Adrenal gland (tissue), 12 donors: ENCODE results near the gene RAB21. TPM values are rescaled to one million over a fixed set of nuclear protein-coding genes. Genes with fewer than 3 reads are reported as not detected.

ENCODE experiments used
- DNase-seq, 7 donors: peaks; one replicate each; pipeline ENCODE4 v3.0.0-alpha.2; 2019 to 2020
- H3K27ac ChIP-seq, 5 donors: fragments of 200-600 bp; sonication (generic) in 4 of 5; 1 replicate in 3 of 5; 2 replicates in 2 of 5; pipeline versions ENCODE4 v1.5.1 to v1.8.0; 2016 to 2020; ENCODE audit warnings: mild to moderate bottlenecking in 1 of 5
- H3K27me3 ChIP-seq: fragments of 200-600 bp; 2 replicates; pipeline ENCODE4 v1.8.0; 2021
- H3K36me3 ChIP-seq, 2 donors: fragments of 200-600 bp; replicated peaks in 1 of 2; 1 replicate in 1 of 2; 2 replicates in 1 of 2; pipeline versions ENCODE4 v1.5.1 to v1.8.0; 2018 to 2022
- H3K4me1 ChIP-seq, 2 donors: fragments of 200-600 bp; replicated peaks in 1 of 2; 1 replicate in 1 of 2; 2 replicates in 1 of 2; pipeline versions ENCODE4 v1.5.1 to v1.8.0; 2018 to 2021
- H3K4me3 ChIP-seq, 4 donors: fragments of 200-600 bp; sonication (generic) in 3 of 4; one replicate each; pipeline ENCODE4 v1.5.1; 2016 to 2018
- H3K9me3 ChIP-seq, 3 donors: fragments of 200-600 bp; sonication (generic) in 1 of 3; replicated peaks in 1 of 3; 1 replicate in 2 of 3; 2 replicates in 1 of 3; pipeline versions ENCODE4 v1.5.1 to v1.8.0; 2016 to 2021
- POLR2A ChIP-seq, 2 donors: fragments of 450-650 bp; IDR thresholded peaks; one replicate each; pipeline ENCODE4 v1.6.1; 2017; ENCODE audit warnings: antibody characterized with exemption in 2 of 2, mild to moderate bottlenecking in 2 of 2, moderate library complexity in 1 of 2
- WGBS, 4 donors: extraction: QIAGEN DNeasy Blood & Tissue Kit in 2 of 4; methylation state at CpG; one replicate each; pipeline versions ENCODE4 v1.1.5 to v1.1.7; 2013 to 2017; 5-methylcytosine and 5-hydroxymethylcytosine counted together
- intact Hi-C, 2 donors: fragments of 100-400 bp; cut with DNase I; formaldehyde crosslinking; loops; one replicate each; pipeline versions ENCODE4 v1.14.1 to v1.15.0; 2022 to 2023
- polyA plus RNA-seq, 3 donors: library from polyadenylated mRNA; stranded (reverse); fragments of 200-250 nt in 2 of 3; fragments of 350-450 nt in 1 of 3; fragmentation: Illumina TruSeq in 1 of 3; extraction: RNeasy Lipid Tissue Mini Kit (QIAGEN cat#74804) in 1 of 3; gene quantifications; one replicate each; pipeline ENCODE4 v1.2.3, GENCODE V29; 2013 to 2014
- total RNA-seq, 9 donors: library from RNA; depleted of rRNA in 4 of 9; stranded (reverse); fragments of >200 nt in 4 of 9; fragments of 120-200 nt in 1 of 9; fragmentation: NEBNext Ultra II Directional in 1 of 9; extraction: Animal tissue kit (Norgen Biotek cat#: 25700) in 1 of 9; gene quantifications; one replicate each; pipeline versions ENCODE4 v1.1.0 to v1.2.4, GENCODE V29; 2013 to 2023
- TF ChIP-seq, protein P1 (sequence below), 6 experiments: fragments of 450-650 bp in 4 of 6; fragments of 200-600 bp in 2 of 6; sonication (generic) in 1 of 6; IDR thresholded peaks; 1 replicate in 5 of 6; 2 replicates in 1 of 6; pipeline versions ENCODE4 v1.5.1 to v1.8.0; 2016 to 2021; ENCODE audit warnings: antibody characterized with exemption in 6 of 6, mild to moderate bottlenecking in 2 of 6, moderate library complexity in 1 of 6
- donor health status: healthy with polysubstance abuse.
- donor health status: Bipolar disorder and iron deficiency.
- donor health status: DM: yes; HTN: yes; CAD: no.
- donor health status: DM: no; HTN: no; CAD: no.
- donor health status: DM: no; HTN: no; CAD: no.
- donor health status: DM: yes; HTN: yes; CAD: no.

Gene RAB21
- total and polyA plus RNA-seq, 12 donors: 8.6 to 123 (median 58.9) TPM

DNA sequence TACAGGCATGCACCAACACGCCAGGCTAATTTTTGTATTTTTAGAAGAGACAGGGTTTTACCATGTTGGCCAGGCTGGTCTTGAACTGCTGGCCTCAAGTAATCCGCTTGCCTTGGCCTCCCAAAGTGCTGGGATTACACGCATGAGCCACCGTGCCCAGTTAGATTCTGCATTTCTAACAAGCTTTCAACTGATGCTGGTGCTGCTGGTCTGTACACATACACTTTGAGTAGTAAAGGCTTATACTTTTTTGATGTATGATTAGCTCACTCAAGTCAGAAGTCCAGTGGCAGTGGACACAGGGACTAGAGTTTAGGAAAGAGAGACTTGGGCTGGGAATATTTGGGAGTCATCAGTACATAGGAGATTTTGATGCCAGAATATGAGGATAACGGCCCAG, 82.7 kb downstream of the RAB21 start:
- TF ChIP-seq, protein P1, sequence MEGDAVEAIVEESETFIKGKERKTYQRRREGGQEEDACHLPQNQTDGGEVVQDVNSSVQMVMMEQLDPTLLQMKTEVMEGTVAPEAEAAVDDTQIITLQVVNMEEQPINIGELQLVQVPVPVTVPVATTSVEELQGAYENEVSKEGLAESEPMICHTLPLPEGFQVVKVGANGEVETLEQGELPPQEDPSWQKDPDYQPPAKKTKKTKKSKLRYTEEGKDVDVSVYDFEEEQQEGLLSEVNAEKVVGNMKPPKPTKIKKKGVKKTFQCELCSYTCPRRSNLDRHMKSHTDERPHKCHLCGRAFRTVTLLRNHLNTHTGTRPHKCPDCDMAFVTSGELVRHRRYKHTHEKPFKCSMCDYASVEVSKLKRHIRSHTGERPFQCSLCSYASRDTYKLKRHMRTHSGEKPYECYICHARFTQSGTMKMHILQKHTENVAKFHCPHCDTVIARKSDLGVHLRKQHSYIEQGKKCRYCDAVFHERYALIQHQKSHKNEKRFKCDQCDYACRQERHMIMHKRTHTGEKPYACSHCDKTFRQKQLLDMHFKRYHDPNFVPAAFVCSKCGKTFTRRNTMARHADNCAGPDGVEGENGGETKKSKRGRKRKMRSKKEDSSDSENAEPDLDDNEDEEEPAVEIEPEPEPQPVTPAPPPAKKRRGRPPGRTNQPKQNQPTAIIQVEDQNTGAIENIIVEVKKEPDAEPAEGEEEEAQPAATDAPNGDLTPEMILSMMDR (IDR thresholded peaks at IDR 0.05): no peak
- no peak for TF ChIP-seq POLR2A (IDR thresholded peaks at IDR 0.05)
- no peak for DNase-seq
- H3K27me3 ChIP-seq: no peaks in the 10 kb centered on the region
- no peak overlapping the region for H3K27ac ChIP-seq
- intact Hi-C loops: no loop called here
- no peaks in the 10 kb centered on the region for H3K9me3 ChIP-seq
- WGBS, 4 donors: 85 to 88% (median 87%) methylated on average over 4 to 5 of the region's 5 CpGs
- H3K36me3 ChIP-seq: no peaks in the 10 kb centered on the region
- peaks cover 11 to 17% of the 10 kb centered on the region in 2 donors for H3K4me1 ChIP-seq
- no peak overlapping the region for H3K4me3 ChIP-seq

DNA sequence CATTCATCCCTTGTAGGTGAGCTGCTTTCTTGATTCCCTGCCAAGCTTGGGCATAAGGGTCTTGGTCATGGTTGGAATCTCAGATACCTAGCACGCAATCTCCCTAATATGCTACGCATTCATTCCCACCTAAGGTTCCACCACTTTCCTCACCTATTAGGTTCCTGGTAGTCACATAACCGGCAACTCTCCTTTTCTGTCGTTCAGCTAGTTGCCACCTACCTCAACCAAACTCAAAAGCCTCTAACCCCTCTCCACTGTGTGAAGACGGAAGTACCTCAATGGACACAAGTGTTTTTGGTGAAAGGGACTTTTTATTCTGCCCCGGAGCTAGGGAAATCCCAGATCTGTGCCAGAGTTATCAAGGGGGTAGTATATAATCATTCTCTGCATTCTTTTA, 83.6 kb downstream of the RAB21 start:
- H3K27ac ChIP-seq: no peak overlapping the region
- no peaks in the 10 kb centered on the region for H3K9me3 ChIP-seq
- 84 to 97% (median 91%) methylated on average over 6 of the region's 6 CpGs for WGBS, 4 donors
- intact Hi-C loops: no loop called here
- no peak overlapping the region for H3K4me3 ChIP-seq
- peaks cover 11 to 25% of the 10 kb centered on the region in 2 donors for H3K4me1 ChIP-seq
- H3K36me3 ChIP-seq: no peaks in the 10 kb centered on the region
- DNase-seq: no peak
- H3K27me3 ChIP-seq: no peaks in the 10 kb centered on the region
- no peak for TF ChIP-seq POLR2A (IDR thresholded peaks at IDR 0.05)
- TF ChIP-seq, protein P1 (IDR thresholded peaks at IDR 0.05): no peak

GRCh38 chr12:71838676-71839075, 84.0 kb downstream of the RAB21 start:
- intact Hi-C loops: no loop called here
- Histone ChIP-seq H3K4me1 (peaks cover 11 to 30% of the 10 kb centered on the region in 2 donors), H3K27me3 (no peaks in the 10 kb centered on the region), H3K36me3 (no peaks in the 10 kb centered on the region), H3K4me3 (no peak overlapping the region), H3K27ac (peak overlapping the region; percentile 97 to 99 (median 98)), H3K9me3 (no peaks in the 10 kb centered on the region)
- no peak for DNase-seq
- WGBS, 4 donors: 96 to 97% (median 97%) methylated on average over 6 of the region's 6 CpGs
- TF ChIP-seq, protein P1 (IDR thresholded peaks at IDR 0.05): no peak
- no peak for TF ChIP-seq POLR2A (IDR thresholded peaks at IDR 0.05)

- DNase-seq: peak in 2 of 7 donors; percentile 13 to 21
- Histone ChIP-seq H3K9me3 (no peaks in the 10 kb centered on the region), H3K4me3 (peak overlapping the region; percentile 21 to 94 (median 79)), H3K27me3 (no peaks in the 10 kb centered on the region), H3K4me1 (peaks cover 11 to 46% of the 10 kb centered on the region in 2 donors), H3K27ac (peak overlapping the region; percentile 97 to 99 (median 98)), H3K36me3 (no peaks in the 10 kb centered on the region)
- intact Hi-C loops: loop anchor here in 1 of 2 donors (10.0 kb wide), 1 partner anchor 56 kb away; no protein-coding TSS in a partner anchor
- WGBS, 4 donors: 0 to 1% (median 1%) methylated on average over 15 to 20 of the region's 20 CpGs
- TF ChIP-seq, protein P1 (IDR thresholded peaks at IDR 0.05): no peak
- TF ChIP-seq POLR2A (IDR thresholded peaks at IDR 0.05): no peak
Observed at GRCh38 chr12:71840231-71840847, 85.7 kb downstream of the RAB21 start.
